Measurements from ENCODE around the gene FAM135A. TPM values are rescaled to one million over a fixed set of nuclear protein-coding genes. Genes with fewer than 3 reads are reported as not detected.

FAM135A gene
- total RNA-seq, 2 donors from 2014 or later: 36.4 to 54.8 TPM

DNA sequence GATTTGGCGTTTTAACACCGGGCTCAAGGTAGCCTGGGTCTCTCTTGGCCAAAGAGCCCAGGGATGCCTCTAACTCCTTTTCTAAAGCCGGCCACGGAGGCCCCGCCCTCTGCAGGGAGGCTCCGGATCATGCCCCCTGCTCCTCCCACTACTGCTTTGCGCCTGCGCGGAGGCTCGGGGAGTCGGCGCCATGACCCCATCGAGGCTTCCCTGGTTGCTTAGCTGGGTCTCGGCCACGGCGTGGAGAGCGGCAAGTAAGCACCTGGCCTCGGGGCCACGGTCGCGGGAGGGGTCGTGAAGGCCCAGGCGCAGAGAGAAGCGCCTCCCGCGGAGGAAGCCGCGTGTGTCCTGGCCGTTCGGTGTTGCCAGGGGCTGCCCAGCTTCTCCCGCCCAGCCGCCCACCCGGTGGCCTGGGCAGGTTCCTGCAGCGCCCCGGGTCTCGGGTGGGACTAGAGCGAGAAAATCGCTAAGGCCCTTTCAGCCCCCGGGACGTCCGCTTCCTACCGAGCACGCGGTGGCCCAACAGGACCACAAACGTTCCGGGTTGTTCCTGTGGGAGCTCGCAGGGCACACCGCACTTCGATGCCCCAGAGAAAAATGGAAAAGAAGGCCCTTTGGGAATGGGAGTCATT is 153.6 kb downstream of the FAM135A start, which contains the start of gene SDHAF4:
Gene SDHAF4, plus strand, starts transcription at position 180 of the 632 bp plus-strand sequence. Its CDS starts 11 bp downstream, at position 191.
- Histone ChIP-seq H3K27ac (peak within 1 kb of the TSS; percentile 51), H3K4me1 (no peaks in the 10 kb centered on the region), H3K4me3 (peak within 1 kb of the TSS; percentile 73), H3K9me3 (no peaks in the 10 kb centered on the region), H3K36me3 (no peaks in the 10 kb centered on the region), H3K9ac (ENCODE audit: low read depth in 2 of 2, low read length in 2 of 2) (peak within 1 kb of the TSS; percentile 69 to 87), H3K27me3 (no peaks in the 10 kb centered on the region)
- DNase-seq: peak; percentile 96
- intact Hi-C loops (cut with DNase I): no loop called here
- TF ChIP-seq, protein P1, sequence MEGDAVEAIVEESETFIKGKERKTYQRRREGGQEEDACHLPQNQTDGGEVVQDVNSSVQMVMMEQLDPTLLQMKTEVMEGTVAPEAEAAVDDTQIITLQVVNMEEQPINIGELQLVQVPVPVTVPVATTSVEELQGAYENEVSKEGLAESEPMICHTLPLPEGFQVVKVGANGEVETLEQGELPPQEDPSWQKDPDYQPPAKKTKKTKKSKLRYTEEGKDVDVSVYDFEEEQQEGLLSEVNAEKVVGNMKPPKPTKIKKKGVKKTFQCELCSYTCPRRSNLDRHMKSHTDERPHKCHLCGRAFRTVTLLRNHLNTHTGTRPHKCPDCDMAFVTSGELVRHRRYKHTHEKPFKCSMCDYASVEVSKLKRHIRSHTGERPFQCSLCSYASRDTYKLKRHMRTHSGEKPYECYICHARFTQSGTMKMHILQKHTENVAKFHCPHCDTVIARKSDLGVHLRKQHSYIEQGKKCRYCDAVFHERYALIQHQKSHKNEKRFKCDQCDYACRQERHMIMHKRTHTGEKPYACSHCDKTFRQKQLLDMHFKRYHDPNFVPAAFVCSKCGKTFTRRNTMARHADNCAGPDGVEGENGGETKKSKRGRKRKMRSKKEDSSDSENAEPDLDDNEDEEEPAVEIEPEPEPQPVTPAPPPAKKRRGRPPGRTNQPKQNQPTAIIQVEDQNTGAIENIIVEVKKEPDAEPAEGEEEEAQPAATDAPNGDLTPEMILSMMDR (IDR thresholded peaks at IDR 0.05): no peak

DNA sequence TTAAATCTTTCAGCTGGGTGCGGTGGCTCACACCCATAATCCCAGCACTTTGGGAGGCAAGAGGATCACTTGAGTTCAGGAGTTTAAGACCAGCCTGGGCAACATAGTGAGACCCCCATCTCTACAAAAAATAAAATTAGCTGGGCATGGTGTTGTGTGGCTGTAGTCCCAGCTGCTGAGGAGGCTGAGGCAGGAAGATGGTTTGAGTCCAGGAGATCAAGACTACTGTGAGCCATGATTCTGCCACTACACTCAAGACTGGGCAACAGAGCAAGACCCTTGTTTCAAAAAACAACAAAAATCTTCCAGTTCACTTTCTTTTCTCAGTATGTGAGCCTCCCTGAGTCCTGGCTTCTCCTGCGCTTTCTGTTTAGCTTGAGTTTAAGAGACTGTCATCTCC is 161.3 kb downstream of the FAM135A start:
- H3K36me3 ChIP-seq: no peaks in the 10 kb centered on the region
- H3K9ac ChIP-seq (ENCODE audit: low read depth in 2 of 2, low read length in 2 of 2): no peak overlapping the region
- no peaks in the 10 kb centered on the region for H3K4me1 ChIP-seq
- no peak overlapping the region for H3K4me3 ChIP-seq
- TF ChIP-seq, protein P1 (IDR thresholded peaks at IDR 0.05): no peak
- H3K9me3 ChIP-seq: no peaks in the 10 kb centered on the region
- H3K27ac ChIP-seq: no peak overlapping the region
- intact Hi-C loops (cut with DNase I): no loop called here
- no peaks in the 10 kb centered on the region for H3K27me3 ChIP-seq
- no peak for DNase-seq

GRCh38 chr6:70575899-70576495 is 162.7 kb downstream of the FAM135A start:
- Histone ChIP-seq H3K9ac (ENCODE audit: low read depth in 2 of 2, low read length in 2 of 2) (no peak overlapping the region), H3K9me3 (no peaks in the 10 kb centered on the region), H3K27me3 (no peaks in the 10 kb centered on the region), H3K4me1 (no peaks in the 10 kb centered on the region), H3K27ac (no peak overlapping the region), H3K36me3 (no peaks in the 10 kb centered on the region), H3K4me3 (no peak overlapping the region)
- TF ChIP-seq, protein P1 (IDR thresholded peaks at IDR 0.05): no peak
- intact Hi-C loops (cut with DNase I): no loop called here
- DNase-seq: no peak

DNA sequence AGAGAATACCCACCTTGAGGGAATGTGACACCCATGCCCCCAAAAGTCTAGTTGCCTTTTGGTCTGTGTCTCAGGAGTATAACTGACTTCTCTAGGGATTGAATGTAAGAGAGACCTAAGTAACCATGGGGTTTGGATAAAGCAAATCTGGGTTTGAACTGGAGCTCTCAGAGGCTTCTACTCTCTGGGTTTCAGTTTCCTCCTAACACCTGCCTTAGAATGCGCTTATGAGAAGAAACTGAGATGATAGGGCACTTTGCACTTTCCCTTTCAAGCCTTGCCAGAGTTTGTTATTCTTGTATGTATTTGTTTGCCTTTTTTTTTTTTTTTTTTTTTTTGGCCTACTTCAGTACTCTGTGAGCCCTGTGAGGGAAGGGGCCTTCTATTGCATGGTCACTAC is 172.8 kb downstream of the FAM135A start:
- TF ChIP-seq, protein P1 (IDR thresholded peaks at IDR 0.05): no peak

GRCh38 chr6:70590400-70590799 is 177.1 kb downstream of the FAM135A start:
- intact Hi-C loops (cut with DNase I): no loop called here
- no peak overlapping the region for H3K27ac ChIP-seq
- no peak overlapping the region for H3K4me3 ChIP-seq
- no peaks in the 10 kb centered on the region for H3K27me3 ChIP-seq
- TF ChIP-seq, protein P1 (IDR thresholded peaks at IDR 0.05): no peak
- H3K9ac ChIP-seq (ENCODE audit: low read depth in 2 of 2, low read length in 2 of 2): no peak overlapping the region
- DNase-seq: no peak
- H3K4me1 ChIP-seq: no peaks in the 10 kb centered on the region
- no peaks in the 10 kb centered on the region for H3K9me3 ChIP-seq
- no peaks in the 10 kb centered on the region for H3K36me3 ChIP-seq

More for the DNA sequence above, 172.8 kb downstream of the FAM135A start:
- no peaks in the 10 kb centered on the region for H3K27me3 ChIP-seq
- H3K9me3 ChIP-seq: no peaks in the 10 kb centered on the region
- no peak overlapping the region for H3K4me3 ChIP-seq
- DNase-seq: no peak
- intact Hi-C loops (cut with DNase I): no loop called here
- no peak overlapping the region for H3K27ac ChIP-seq
- H3K36me3 ChIP-seq: no peaks in the 10 kb centered on the region
- H3K4me1 ChIP-seq: no peaks in the 10 kb centered on the region
- H3K9ac ChIP-seq (ENCODE audit: low read depth in 2 of 2, low read length in 2 of 2): no peak overlapping the region

Data from colonic mucosa (tissue), 4 donors.